GM13977 (cell line): Measurements from ENCODE around the gene NUP50.

Experiments
- DNase-seq: peaks from one replicate; pipeline ENCODE4 v3.0.0; 2012; ENCODE audit warnings: low spot score
- CTCF ChIP-seq: IDR thresholded peaks from 2 replicates; pipeline ENCODE4 v1.5.1; 2012; ENCODE audit warnings: mild to moderate bottlenecking, control low read depth; ENCODE audit not compliant: insufficient read depth; ENCODE audit errors: extremely low read depth, missing control alignments
- in situ Hi-C: fragments of 300-500 bp; cut with MboI; formaldehyde crosslinking; loops from one replicate; pipeline ENCODE4 v1.12.0; 2022; ENCODE audit warnings: low sequenced_read_pairs, low pct_unique_long_range_greater_than_20kb, mixed read lengths, inconsistent platforms; ENCODE audit not compliant: unreplicated experiment

Gene NUP50

GRCh38 chr22:45225732-45226502 is 62.2 kb downstream of the NUP50 start:
- DNase-seq, result no peak
- no peak for TF ChIP-seq CTCF
- in situ Hi-C loops, result no loop called here

GRCh38 chr22:45226503-45227186 is 62.9 kb downstream of the NUP50 start:
- in situ Hi-C loops, result no loop called here
- no peak for DNase-seq
- no peak for TF ChIP-seq CTCF

DNA sequence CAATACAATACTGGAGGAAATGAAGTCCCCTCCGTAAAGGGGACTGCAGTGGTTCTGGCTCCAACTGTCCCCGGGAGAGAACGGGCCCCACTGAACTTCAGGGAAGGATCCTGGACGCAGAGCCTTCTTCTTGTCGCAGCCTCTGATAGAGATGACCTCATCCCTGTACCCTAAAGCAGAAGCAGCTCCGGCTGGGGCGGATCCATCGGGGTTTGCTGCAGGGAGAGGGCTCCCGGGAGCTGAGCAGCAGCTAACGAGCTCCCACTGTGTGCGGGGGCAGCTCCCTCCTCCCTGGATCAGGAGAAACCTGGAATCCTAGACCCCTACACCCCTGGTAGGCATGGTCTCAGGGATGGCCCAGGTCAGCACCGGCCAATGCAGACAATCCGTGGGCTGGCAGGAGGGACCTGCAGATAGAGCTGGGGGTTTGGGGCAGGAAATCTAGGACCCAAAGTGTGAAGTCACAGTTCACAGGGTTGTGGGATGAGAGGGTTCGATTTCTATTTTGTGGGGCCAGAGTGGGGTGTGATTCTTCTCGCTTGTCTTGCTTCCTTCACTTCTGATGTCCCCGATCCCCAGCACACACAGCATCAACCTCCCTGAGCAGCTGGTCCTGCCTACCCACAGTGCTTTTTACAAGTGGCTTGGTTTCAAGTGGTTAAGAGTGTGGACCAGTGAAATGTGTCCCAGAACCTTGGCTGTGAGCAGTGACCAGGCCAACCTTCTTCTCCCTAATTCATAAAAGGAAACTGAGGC is 64.1 kb downstream of the NUP50 start:
- no peak for DNase-seq
- TF ChIP-seq CTCF, result no peak
- in situ Hi-C loops, result no loop called here

DNA sequence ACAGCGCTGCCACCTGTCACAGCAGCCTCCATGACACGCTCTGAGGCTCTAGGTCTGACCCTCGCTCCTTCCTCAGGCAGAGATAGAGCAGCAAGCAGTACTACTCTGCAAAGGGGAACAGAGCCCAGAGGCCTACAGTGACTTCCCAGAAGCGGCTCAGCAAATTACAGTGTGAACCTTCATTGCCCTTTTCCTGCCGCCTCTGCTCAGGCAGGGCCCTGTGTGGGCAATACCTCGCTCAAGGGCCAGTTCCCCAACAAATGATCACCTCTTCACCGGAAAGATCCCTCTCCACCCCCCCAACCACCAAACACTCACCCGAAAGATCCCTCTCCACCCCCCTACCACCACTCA is 64.7 kb downstream of the NUP50 start:
- DNase-seq, result no peak
- no peak for TF ChIP-seq CTCF
- in situ Hi-C loops, result no loop called here

GRCh38 chr22:45229181-45229580 is 65.5 kb downstream of the NUP50 start:
- TF ChIP-seq CTCF, result no peak
- in situ Hi-C loops, result no loop called here
- DNase-seq, result no peak

GRCh38 chr22:45230026-45230721 is 66.4 kb downstream of the NUP50 start:
- DNase-seq, result no peak
- in situ Hi-C loops, result no loop called here
- no peak for TF ChIP-seq CTCF
